Spleen (tissue), 11 donors: ENCODE data around the gene FRMD1. TPM values are rescaled to one million over a fixed set of nuclear protein-coding genes. Genes with fewer than 3 reads are reported as not detected.

Experiments used
- DNase-seq: peaks from one replicate; pipeline ENCODE4 v3.0.0-alpha.2; 2020
- H3K27ac ChIP-seq, 8 donors: fragments of 200-600 bp; sonication (generic) in 7 of 8; 1 replicate in 4 of 8; 2 replicates in 4 of 8; pipeline versions ENCODE4 v1.5.0 to v1.8.0; 2016 to 2021; ENCODE audit warnings: inconsistent platforms in 4 of 8, mild to moderate bottlenecking in 4 of 8, moderate library complexity in 1 of 8
- H3K27me3 ChIP-seq, 7 donors: fragments of 200-600 bp; sonication (generic) in 6 of 7; replicated peaks in 1 of 7; 1 replicate in 4 of 7; 2 replicates in 3 of 7; pipeline versions ENCODE4 v1.5.0 to v1.8.0; 2016 to 2021; ENCODE audit warnings: inconsistent platforms in 3 of 7, mild to moderate bottlenecking in 1 of 7
- H3K36me3 ChIP-seq, 6 donors: fragments of 200-600 bp; sonication (generic) in 5 of 6; 1 replicate in 4 of 6; 2 replicates in 2 of 6; pipeline versions ENCODE4 v1.5.0 to v1.8.0; 2016 to 2021; ENCODE audit warnings: inconsistent platforms in 2 of 6
- H3K4me1 ChIP-seq, 6 donors: fragments of 200-600 bp; sonication (generic) in 5 of 6; 1 replicate in 3 of 6; 2 replicates in 3 of 6; pipeline versions ENCODE4 v1.5.0 to v1.8.0; 2016 to 2021; ENCODE audit warnings: inconsistent platforms in 3 of 6
- H3K4me3 ChIP-seq, 8 donors: fragments of 200-600 bp; sonication (generic) in 7 of 8; 1 replicate in 4 of 8; 2 replicates in 4 of 8; pipeline versions ENCODE4 v1.5.0 to v1.8.0; 2016 to 2021; ENCODE audit warnings: inconsistent platforms in 4 of 8, mild to moderate bottlenecking in 4 of 8, moderate library complexity in 2 of 8
- H3K9me3 ChIP-seq, 8 donors: fragments of 200-600 bp; sonication (generic) in 7 of 8; 1 replicate in 4 of 8; 2 replicates in 4 of 8; pipeline versions ENCODE4 v1.5.0 to v1.8.0; 2016 to 2021; ENCODE audit warnings: inconsistent platforms in 4 of 8
- POLR2A ChIP-seq, 3 donors: fragments of 450-650 bp; IDR thresholded peaks; one replicate each; pipeline ENCODE4 v1.5.1; 2017; ENCODE audit warnings: antibody characterized with exemption in 3 of 3, mild to moderate bottlenecking in 1 of 3
- POLR2AphosphoS5 ChIP-seq, 3 donors: sonication (generic); formaldehyde crosslinking; IDR thresholded peaks; one replicate each; pipeline ENCODE4 v1.5.1; 2017; ENCODE audit warnings: antibody characterized with exemption in 3 of 3
- WGBS, 5 donors: extraction: QIAGEN DNeasy Blood & Tissue Kit in 3 of 5; methylation state at CpG; one replicate each; pipeline versions ENCODE4 v1.1.5 to v1.1.7; 2013 to 2018; 5-methylcytosine and 5-hydroxymethylcytosine counted together
- intact Hi-C: fragments of 100-400 bp; cut with DNase I; formaldehyde crosslinking; loops from one replicate; pipeline ENCODE4 v1.15.0; 2023; ENCODE audit warnings: low total_unique reads
- polyA plus RNA-seq, 3 donors: library from polyadenylated mRNA; stranded (reverse); fragments of 200-250 nt; gene quantifications; one replicate each; pipeline ENCODE4 v1.2.1, GENCODE V29; 2013
- total RNA-seq, 7 donors: library from RNA; depleted of rRNA in 3 of 7; stranded (reverse); fragments of >200 nt in 3 of 7; fragmentation: NEBNext Ultra II Directional in 4 of 7; extraction: Animal tissue kit (Norgen Biotek cat#: 25700) in 4 of 7; gene quantifications; one replicate each; pipeline versions ENCODE4 v1.1.0 to v1.2.1, GENCODE V29; 2016 to 2021
- TF ChIP-seq, protein P1 (sequence below), 11 experiments: fragments of 200-600 bp in 7 of 11; fragments of 450-650 bp in 4 of 11; sonication (generic) in 4 of 11; IDR thresholded peaks in 8 of 11; conservative IDR thresholded peaks in 3 of 11; 1 replicate in 7 of 11; 2 replicates in 4 of 11; pipeline versions ENCODE4 v1.4.0 to v1.8.0; 2016 to 2021; ENCODE audit warnings: antibody characterized with exemption in 11 of 11, inconsistent platforms in 4 of 11, mild to moderate bottlenecking in 1 of 11
- donor health status: healthy with polysubstance abuse.
- donor health status: DM: no; HTN: no; CAD: no; lungs with moderate emphysema.
- donor health status: DM: no; HTN: no; CAD: no.
- donor health status: Bipolar disorder and iron deficiency.
- donor health status: healthy.
- donor health status: DM: no; HTN: no; CAD: no.
- donor health status: DM: yes; HTN: yes; CAD: no.

FRMD1 gene
- total and polyA plus RNA-seq, 10 donors: 0.14 to 9.5 (median 1.5) TPM

GRCh38 chr6:168120390-168121302 lies 41.6 kb upstream of the FRMD1 start:
- WGBS, 5 donors: 71 to 74% (median 73%) methylated on average over 13 to 15 of the region's 15 CpGs
- DNase-seq: peak; percentile 38
- no peak for TF ChIP-seq POLR2A (IDR thresholded peaks at IDR 0.05)
- no peak for TF ChIP-seq POLR2AphosphoS5 (IDR thresholded peaks at IDR 0.05)
- TF ChIP-seq, protein P1, sequence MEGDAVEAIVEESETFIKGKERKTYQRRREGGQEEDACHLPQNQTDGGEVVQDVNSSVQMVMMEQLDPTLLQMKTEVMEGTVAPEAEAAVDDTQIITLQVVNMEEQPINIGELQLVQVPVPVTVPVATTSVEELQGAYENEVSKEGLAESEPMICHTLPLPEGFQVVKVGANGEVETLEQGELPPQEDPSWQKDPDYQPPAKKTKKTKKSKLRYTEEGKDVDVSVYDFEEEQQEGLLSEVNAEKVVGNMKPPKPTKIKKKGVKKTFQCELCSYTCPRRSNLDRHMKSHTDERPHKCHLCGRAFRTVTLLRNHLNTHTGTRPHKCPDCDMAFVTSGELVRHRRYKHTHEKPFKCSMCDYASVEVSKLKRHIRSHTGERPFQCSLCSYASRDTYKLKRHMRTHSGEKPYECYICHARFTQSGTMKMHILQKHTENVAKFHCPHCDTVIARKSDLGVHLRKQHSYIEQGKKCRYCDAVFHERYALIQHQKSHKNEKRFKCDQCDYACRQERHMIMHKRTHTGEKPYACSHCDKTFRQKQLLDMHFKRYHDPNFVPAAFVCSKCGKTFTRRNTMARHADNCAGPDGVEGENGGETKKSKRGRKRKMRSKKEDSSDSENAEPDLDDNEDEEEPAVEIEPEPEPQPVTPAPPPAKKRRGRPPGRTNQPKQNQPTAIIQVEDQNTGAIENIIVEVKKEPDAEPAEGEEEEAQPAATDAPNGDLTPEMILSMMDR (IDR thresholded peaks at IDR 0.05 in 8 of 11, conservative IDR thresholded peaks at IDR 0.05 in 3 of 11): no peak
- Histone ChIP-seq H3K9me3 (peaks cover 0 to 3% (median 0%) of the 10 kb centered on the region in 8 donors), H3K4me1 (peaks cover 0 to 3% (median 0%) of the 10 kb centered on the region in 6 donors), H3K36me3 (no peaks in the 10 kb centered on the region), H3K27me3 (no peaks in the 10 kb centered on the region), H3K27ac (no peak overlapping the region), H3K4me3 (no peak overlapping the region)
- intact Hi-C loops: no loop called here

GRCh38 chr6:168119539-168119938 lies 40.5 kb upstream of the FRMD1 start:
- H3K27ac ChIP-seq: no peak overlapping the region
- H3K36me3 ChIP-seq: no peaks in the 10 kb centered on the region
- H3K4me3 ChIP-seq: no peak overlapping the region
- H3K9me3 ChIP-seq: peaks cover 0 to 3% (median 0%) of the 10 kb centered on the region in 8 donors
- TF ChIP-seq POLR2AphosphoS5 (IDR thresholded peaks at IDR 0.05) (no peak), POLR2A (IDR thresholded peaks at IDR 0.05) (no peak)
- TF ChIP-seq, protein P1 (IDR thresholded peaks at IDR 0.05 in 8 of 11, conservative IDR thresholded peaks at IDR 0.05 in 3 of 11): no peak
- no peak for DNase-seq
- no peaks in the 10 kb centered on the region for H3K27me3 ChIP-seq
- H3K4me1 ChIP-seq: peaks cover 0 to 3% (median 0%) of the 10 kb centered on the region in 6 donors
- intact Hi-C loops: no loop called here

GRCh38 chr6:168118935-168119334 lies 39.9 kb upstream of the FRMD1 start:
- H3K4me1 ChIP-seq: peaks cover 0 to 3% (median 0%) of the 10 kb centered on the region in 6 donors
- TF ChIP-seq POLR2A (IDR thresholded peaks at IDR 0.05) (no peak), POLR2AphosphoS5 (IDR thresholded peaks at IDR 0.05) (no peak)
- TF ChIP-seq, protein P1 (IDR thresholded peaks at IDR 0.05 in 8 of 11, conservative IDR thresholded peaks at IDR 0.05 in 3 of 11): no peak
- peaks cover 0 to 3% (median 0%) of the 10 kb centered on the region in 8 donors for H3K9me3 ChIP-seq
- H3K27me3 ChIP-seq: no peaks in the 10 kb centered on the region
- no peaks in the 10 kb centered on the region for H3K36me3 ChIP-seq
- DNase-seq: peak; percentile 32
- 77 to 86% (median 81%) methylated on average over 5 to 7 of the region's 7 CpGs for WGBS, 5 donors
- H3K27ac ChIP-seq: no peak overlapping the region
- H3K4me3 ChIP-seq: no peak overlapping the region
- intact Hi-C loops: no loop called here

- no peak for DNase-seq
- Histone ChIP-seq H3K36me3 (no peaks in the 10 kb centered on the region), H3K9me3 (peaks cover 0 to 3% (median 0%) of the 10 kb centered on the region in 8 donors), H3K4me3 (no peak overlapping the region), H3K27ac (no peak overlapping the region), H3K4me1 (peaks cover 0 to 3% (median 0%) of the 10 kb centered on the region in 6 donors), H3K27me3 (no peaks in the 10 kb centered on the region)
- 60 to 67% (median 60%) methylated on average over 4 of the region's 4 CpGs for WGBS, 5 donors
- intact Hi-C loops: no loop called here
- TF ChIP-seq POLR2AphosphoS5 (IDR thresholded peaks at IDR 0.05): no peak
- TF ChIP-seq, protein P1 (IDR thresholded peaks at IDR 0.05 in 8 of 11, conservative IDR thresholded peaks at IDR 0.05 in 3 of 11): peak in 1 of 11 experiments; percentile 15
- TF ChIP-seq POLR2A (IDR thresholded peaks at IDR 0.05): no peak
Measured at GRCh38 chr6:168117942-168118341, 38.9 kb upstream of the FRMD1 start.
